ENCODE measurements around the gene YIPF1. TPM values are rescaled to one million over a fixed set of nuclear protein-coding genes. Genes with fewer than 3 reads are reported as not detected.

Gene YIPF1
- polyA plus RNA-seq (2012; ENCODE audit: insufficient read depth, insufficient read length), result 26.5 TPM

DNA sequence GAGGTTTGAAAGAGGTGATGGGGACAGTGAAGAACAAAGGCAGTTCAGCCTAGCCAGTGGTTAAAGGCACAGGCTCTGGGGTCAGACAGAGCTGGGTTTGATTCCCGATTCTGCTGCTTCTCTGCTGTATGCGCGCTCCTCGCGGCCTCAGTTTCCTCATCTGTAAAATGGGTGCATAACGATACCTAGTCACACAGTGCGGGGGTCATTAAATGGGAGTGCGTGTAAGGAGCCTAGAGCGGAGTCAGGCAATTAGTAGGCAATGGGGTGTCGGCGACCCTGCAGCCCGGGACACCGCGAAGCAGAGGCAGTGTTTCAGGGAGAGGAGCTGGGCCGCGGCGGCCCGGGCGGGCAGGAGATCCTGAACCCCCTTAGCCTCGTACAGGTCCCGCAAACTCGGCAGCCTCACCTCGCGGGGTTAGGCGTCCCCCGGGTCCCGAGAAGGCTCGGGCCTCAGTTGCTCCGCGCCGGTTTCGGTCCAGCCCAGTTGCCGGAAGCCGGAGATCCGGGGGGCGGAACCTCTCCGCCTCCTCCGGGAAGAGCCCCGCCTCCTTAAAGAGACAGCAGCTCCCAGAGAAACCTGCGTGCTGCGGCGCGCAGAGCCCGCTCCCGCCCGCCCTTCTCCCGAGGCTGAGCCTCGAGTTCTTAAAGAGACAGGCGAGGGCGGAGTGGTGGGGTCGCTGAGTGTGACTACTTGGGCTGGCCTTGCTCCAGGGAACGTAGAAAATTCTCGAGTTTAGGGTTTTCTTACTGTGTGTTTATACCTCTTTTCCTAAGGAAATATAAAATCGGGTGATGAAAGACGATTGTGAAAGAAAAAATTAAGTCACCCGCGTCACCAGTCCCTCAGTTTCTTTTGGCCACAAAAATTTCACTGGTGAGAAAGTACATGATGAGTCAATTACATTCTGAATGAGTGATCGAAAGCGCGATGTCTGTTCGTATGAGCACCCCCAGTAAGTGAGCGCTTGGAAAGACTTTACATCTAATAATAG, at the start of gene YIPF1:
Gene YIPF1 (minus strand): TSS at position 494 of the 995 bp plus-strand sequence. CDS start 860 bp downstream, outside the sequence.
- H3K4me3 ChIP-seq (ENCODE audit: low read length), result peak within 1 kb of the TSS; percentile 94
- DNase-seq (ENCODE audit: low read depth, low spot score), result peak; percentile 82

DNA sequence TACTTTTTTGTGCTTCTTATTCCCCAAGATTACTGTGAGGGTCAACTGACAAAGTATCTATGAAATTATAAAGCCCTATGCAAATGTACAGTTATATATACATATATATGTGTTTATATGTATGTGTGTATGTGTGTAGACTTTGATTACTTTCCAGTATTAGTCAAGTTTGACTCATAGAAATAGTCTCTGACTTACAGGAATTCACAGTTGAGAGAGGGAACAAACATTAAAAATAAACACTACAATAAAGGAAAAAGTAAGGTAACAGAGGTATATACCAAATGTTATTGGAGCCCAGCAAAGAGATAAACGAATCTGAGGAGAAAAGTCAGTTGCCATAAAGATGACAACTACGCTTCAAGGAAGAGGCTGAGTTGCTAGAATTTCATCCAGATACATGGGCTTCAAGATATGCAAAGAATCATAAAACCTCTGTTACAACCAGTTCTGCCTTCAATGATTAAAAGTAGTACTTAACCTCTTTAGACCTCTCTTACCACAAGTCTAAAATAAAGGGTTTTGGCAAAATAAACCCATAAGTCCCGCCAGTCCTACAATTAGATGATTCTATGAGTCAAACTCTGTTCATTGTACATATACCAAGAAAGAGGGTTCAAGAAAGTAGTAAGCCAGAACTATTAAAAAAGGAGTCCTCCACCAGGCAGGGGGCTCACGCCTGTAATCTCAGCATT, 48.7 kb upstream of the YIPF1 start:
- DNase-seq (ENCODE audit: low read depth, low spot score), result no peak
- H3K4me3 ChIP-seq (ENCODE audit: low read length), result no peak overlapping the region

DNA sequence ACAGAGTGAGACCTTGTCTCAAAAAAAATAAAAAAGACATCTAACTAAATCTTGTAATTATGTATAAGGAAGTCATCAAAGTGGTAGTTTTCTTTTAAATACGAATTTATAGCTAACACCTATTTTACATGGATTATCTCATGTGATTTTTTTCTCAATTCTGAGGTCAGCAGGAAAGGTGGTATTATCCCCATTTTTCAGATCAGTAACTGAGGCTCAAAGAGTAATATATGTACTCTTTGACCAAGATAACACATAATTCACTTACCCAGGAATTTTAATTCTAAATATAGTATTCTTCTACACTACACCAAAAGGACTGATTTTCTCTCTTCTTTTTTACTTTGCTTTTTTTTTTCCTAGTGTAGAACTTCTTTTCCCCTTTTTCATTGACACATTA, 46.8 kb upstream of the YIPF1 start:
- DNase-seq (ENCODE audit: low read depth, low spot score), result no peak
- no peak overlapping the region for H3K4me3 ChIP-seq (ENCODE audit: low read length)

DNA sequence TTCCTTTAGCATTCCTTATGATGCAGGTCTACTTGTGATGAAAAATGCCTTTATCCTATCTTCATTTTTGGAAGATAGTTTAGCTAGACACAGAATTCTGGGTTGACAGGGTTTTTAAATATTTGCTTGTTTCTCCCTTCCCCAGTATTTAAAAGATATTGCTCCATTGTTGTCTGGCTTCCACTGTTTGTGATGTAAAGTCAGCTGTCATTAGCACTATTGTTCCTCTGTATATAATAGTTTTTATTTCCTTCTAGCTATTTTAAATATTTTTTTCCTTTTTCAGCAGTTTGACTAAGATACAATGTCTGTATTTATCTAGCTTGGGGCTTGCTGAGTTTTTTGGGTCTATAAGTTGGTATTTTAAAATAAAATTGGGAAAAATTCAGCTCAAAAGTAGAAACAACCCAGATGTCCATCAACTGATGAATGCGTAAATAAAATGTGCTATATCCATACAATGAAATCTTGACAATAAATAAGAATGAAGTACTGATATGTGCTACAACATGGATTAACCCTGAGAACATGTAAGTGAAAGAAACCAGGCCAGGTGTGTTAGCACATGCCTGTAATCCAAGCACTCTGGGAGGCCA, 44.7 kb upstream of the YIPF1 start:
- H3K4me3 ChIP-seq (ENCODE audit: low read length), result no peak overlapping the region
- DNase-seq (ENCODE audit: low read depth, low spot score), result no peak

DNA sequence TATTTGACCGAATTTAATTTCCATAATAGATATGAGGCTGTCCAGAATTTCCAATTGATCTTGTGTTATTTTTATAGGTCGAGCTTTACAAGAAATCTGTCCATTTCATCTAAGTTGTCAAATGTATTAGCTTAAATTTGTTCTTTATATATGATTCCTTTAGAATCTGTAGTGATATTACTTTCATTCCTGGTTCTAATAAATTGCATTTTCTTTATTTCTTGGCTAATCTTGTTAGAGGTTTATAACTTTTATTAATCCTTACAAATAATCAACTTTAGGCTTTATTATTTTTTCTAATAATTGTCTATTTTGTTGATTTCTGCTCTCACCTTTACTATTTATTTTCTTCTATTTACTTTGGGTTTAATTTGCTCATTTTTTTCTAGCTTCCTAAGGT, 41.9 kb upstream of the YIPF1 start:
- H3K4me3 ChIP-seq (ENCODE audit: low read length), result no peak overlapping the region
- DNase-seq (ENCODE audit: low read depth, low spot score), result no peak

DNA sequence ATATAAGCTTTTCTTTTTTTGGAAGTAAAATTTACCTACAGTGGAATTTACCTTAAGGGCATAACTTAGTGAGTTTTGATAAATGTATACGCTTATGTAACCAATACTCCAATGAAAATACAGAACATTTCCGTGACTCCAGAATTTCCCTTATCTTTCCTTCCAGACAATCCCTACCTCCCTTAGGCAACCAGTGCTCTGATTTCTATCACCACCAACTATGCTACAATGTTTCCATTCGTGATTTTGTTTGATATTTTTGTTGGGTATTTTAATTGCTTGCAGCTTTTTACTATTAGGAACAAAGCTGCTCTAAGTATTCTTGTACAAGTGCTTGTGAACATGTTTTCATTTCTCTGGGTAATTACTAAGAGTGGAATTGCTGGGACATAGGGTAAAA, 41.3 kb upstream of the YIPF1 start:
- H3K4me3 ChIP-seq (ENCODE audit: low read length), result no peak overlapping the region
- no peak for DNase-seq (ENCODE audit: low read depth, low spot score)

DNA sequence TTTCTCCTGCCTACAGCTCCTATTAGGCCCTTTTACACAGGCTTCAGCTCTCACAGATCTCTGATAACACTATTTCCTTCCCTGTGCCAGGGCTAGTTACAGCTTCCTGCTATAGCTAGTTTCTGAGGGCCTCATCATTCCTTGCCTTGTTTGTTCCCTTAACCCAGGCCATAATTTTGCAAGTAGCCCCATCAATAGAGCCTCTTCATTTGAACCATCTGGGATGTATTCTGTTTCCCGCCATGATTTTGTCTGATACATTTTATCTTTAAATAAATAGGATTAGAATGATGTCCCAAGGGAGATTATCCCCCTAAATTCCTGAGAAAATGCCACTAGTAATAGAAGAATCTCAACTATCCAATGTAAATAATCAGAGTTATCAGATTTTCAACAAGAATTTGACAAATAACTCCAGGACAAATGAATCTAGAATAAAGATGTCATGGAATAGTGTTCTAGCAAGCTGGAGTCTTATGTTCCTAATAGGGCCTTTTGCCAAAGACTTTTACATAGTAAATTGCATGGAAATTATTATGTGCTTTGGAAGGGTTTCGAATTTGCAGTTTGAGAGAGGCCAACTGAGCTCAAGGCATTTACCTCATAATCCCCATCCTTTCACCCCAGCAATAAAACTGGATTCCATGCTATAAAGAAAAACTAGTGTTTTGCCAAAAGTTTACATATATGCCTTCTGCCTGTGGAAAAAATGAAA, 39.8 kb upstream of the YIPF1 start:
- no peak overlapping the region for H3K4me3 ChIP-seq (ENCODE audit: low read length)
- DNase-seq (ENCODE audit: low read depth, low spot score), result no peak

DNA sequence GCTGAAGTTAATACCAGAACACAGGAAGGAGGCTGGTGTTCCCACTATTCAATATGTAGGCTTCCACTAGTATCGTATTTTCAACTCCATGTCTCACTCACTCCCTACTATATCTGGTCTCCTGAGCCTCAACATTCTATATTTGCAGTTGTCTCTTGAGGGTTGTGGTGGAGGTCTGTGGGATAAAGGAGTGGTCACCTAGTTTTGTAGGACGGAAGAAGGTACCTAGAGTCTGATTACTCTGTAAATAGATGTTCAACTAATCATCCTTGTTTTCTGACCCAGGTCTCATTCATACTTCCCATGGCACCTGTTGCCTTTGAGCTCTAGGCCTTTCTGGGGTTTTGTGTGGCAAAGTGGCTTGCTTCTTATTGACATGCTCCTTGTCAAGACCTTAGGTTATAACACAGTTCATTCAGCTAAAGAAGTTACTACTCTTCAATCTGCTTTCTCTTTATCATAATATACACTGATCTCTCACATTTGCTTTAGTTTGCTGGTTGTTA, 37.8 kb upstream of the YIPF1 start:
- DNase-seq (ENCODE audit: low read depth, low spot score), result no peak
- no peak overlapping the region for H3K4me3 ChIP-seq (ENCODE audit: low read length)

DNA sequence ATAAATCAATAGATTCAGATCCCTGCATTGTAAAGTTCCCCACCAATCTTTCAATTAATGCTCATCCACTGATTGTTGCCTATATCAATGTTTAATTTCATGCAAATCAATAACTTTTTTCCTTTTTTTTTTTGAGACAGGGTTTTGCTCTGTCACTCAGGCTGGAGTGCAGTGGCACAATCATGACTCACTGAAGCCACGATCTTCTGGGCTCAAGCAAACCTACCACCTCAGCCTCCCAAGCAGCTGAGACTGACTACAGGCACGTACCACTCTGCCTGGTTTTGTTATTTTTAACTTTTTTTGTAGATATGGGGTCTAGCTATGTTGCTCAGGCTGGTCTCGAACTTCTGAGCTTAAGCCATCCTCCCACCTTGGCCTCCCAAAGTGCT, 30.1 kb upstream of the YIPF1 start:
- no peak for DNase-seq (ENCODE audit: low read depth, low spot score)
- no peak overlapping the region for H3K4me3 ChIP-seq (ENCODE audit: low read length)

DNA sequence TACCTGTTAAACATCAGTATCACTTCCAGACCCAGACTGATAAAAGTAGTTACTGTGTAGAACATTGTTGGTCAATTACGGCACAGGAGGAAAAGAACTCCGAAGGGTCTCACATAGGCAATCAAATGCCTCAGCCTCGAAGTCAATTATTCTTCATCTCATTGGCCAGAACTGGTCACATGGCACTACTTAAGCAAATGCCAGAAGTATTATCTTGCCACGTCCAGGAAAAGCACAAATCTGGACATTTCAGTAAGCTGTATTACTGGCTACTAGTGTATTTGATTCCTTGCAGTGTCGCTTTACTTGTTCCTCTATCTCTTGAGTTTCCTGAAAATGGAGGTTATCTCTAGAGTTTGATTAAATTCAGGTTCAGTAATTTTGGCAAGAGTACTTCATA, 28.7 kb upstream of the YIPF1 start:
- no peak for DNase-seq (ENCODE audit: low read depth, low spot score)
- no peak overlapping the region for H3K4me3 ChIP-seq (ENCODE audit: low read length)

DNA sequence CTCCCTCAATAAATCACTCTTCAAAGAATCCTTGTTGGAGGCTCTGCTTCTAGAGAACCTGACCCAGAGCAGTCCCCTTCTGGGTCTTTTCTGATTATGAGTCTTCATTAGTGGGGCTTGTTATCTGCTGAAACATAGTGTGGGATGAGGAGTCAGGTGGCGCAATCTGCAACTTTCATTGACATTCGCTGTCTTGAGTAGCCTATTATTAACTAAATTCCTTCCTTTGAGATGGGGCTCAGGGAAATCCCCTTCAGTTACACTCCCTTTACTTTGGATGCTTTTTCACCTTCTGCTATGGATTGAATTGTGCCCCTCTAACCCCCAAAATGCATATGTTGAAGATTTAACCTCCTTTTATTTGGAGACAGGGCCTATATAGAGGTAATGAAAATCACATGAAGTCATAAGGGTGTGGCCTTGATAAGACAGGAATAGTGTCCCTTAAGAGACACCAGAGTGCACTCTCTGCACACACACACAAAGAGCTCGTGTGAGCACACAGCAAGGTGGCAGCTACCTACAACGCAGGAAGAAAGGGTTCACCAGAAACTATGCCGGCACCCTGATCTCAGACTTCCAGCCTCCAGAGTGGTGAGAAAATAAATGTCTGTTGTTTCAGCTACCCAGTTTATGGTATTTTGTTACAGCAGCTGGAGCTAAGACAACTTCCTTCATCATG, 23.9 kb upstream of the YIPF1 start:
- no peak overlapping the region for H3K4me3 ChIP-seq (ENCODE audit: low read length)
- DNase-seq (ENCODE audit: low read depth, low spot score), result no peak

DNA sequence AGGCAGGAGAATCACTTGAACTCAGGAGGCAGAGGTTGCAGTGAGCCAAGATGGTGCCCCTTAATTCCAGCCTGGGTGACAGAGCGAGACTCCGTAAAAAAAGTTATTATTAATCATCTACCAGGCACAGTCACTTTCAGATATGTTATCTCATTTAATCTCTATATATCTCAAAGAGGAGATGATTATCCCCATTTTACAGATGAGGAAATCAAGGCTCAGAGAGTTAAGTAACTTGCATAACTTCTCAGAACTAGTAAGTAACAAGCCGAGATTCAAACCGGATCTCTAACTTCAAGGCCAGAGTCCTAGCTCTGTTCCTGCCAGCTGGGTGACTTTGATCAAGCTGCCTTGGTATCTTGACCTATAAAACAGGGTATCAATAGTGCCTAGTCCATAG, 21.8 kb upstream of the YIPF1 start:
- no peak overlapping the region for H3K4me3 ChIP-seq (ENCODE audit: low read length)
- no peak for DNase-seq (ENCODE audit: low read depth, low spot score)

DNA sequence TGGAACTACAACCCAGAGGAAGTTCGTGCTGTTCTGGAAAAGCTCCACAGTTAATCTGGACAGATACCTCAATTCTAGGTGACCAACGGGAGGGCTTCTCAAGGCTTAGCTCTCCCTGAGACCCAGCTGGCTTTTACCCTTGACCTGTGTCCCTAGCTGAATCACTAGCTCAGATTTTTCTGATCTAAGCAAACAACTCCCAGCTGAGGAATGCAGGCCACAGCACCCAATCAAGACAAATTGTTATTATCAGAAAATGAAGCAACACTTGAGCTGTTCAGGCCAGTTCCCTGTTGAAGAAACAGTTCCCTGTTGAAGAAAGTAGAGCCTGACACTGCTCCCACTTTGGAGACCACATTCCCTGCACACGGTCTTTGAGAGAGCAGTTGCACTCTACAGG, 20.3 kb upstream of the YIPF1 start:
- DNase-seq (ENCODE audit: low read depth, low spot score), result no peak

DNA sequence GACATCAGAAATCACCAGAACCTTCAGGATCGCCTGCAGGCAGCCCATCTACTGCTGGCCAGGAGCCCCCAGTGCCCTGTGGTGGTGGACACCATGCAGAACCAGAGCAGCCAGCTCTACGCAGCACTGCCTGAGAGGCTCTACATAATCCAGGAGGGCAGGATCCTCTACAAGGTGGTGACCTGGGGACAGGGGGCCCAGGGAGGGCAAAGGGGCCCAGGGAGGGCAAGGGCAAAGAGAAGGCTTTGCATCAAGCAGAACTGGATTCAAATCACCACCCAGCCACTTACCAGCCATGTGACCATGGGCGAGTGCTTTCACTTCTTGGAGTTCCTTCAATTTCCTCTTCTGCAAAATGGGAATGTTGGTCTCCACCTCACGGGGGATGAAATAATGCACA, 16.5 kb upstream of the YIPF1 start:
- H3K4me3 ChIP-seq (ENCODE audit: low read length), result no peak overlapping the region
- no peak for DNase-seq (ENCODE audit: low read depth, low spot score)

More for the DNA sequence above, 20.3 kb upstream of the YIPF1 start:
- no peak overlapping the region for H3K4me3 ChIP-seq (ENCODE audit: low read length)

DNA sequence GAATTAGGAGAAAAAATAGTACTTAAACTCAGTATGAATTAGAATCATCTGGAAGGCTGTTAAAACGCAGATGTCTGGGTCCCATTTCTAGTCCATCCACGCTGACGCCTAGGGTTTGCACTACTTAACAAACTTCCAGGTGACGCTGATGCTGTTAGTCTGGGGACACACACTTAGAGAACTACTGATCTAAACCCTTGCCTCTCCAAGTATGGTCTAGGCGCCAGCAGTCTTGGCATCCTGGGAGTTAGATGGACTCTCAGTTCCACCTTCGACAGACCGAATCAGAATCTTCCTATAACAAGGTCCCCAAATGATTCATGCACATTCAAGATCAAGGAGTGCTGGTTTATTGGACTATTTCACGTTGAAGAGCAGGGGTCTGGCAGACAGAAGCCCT, 15.9 kb upstream of the YIPF1 start:
- DNase-seq (ENCODE audit: low read depth, low spot score), result no peak
- H3K4me3 ChIP-seq (ENCODE audit: low read length), result no peak overlapping the region

DNA sequence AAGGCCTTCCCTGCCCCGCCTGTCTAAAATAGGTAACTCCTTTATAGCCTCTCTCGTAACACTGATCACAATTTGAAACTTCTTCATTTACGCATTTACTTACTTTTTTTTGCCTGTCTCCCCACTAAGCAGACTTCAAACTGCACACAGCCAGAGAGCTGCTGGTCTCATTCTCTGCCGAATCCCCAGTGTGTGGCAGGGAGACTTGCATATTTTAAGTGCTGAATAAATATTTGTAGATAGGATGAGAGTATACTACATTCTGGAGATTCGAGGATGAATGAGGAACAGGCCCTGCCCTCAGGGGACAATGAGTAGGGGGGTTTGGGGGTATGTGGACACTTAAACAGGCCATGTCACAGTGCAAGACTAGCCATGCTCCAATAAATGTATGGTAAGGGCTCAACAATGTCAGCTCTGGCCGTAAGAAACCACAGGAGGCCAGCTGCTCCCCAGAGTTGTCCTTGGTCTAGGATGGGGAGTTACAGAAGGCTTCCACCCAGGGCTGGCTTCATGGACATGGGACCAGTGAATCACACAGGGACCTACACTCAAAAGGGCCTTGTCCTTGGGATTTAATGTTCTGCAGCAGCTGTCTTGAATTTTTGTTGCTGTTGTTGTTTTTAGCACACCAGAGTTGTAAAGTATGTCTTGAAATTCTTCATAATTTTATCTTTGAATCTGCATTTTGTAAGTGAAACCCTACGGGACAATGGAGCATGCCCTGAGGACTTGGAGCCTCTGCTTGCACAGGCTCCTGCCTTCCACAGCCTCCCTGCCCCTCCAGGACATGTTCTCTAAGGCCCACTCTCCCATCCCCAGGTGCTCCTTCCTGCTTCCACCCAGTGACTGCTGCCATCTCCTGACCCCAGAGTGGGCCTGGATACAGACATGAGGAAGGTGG, 12.9 kb upstream of the YIPF1 start:
- H3K4me3 ChIP-seq (ENCODE audit: low read length), result no peak overlapping the region
- DNase-seq (ENCODE audit: low read depth, low spot score), result no peak

DNA sequence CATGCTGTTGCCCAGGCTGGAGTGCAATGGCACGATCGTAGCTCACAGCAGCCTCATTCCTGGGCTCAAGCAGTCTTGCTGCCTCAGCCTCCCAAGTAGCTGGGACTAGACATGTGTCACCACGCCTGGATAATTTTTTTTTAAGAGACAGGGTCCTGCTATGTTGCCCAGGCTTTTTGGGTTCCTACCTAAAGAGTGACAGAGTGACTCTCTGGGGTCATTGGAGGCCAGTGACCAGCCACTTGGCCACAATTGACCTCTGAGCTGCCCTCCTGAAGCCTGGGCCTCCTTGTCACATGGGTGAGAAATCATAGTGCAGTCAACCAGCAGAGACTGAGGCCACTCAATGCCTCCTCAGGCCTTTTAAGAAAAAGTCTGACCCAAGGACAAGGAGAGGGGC, 10.1 kb upstream of the YIPF1 start:
- no peak overlapping the region for H3K4me3 ChIP-seq (ENCODE audit: low read length)
- no peak for DNase-seq (ENCODE audit: low read depth, low spot score)

DNA sequence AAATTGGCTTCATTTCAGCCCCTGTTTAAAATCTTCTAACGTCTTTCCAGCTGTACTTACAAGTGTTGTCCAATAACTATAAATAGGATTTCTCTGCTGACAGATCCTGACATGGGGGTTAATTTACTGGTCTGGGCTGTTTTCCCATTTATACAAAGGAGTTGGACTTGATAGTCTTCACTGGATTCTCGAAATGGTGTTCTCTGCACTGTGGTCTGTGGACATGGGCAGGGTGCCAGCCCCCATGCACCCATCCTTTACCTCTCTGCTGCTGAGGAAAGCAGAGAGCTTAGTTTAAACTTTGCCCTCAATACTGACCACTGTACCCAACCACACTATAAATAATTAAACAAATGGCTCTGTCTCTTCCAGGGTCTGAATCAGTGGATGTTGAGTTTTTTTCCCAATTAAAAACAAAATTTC, 9.6 kb upstream of the YIPF1 start:
- no peak overlapping the region for H3K4me3 ChIP-seq (ENCODE audit: low read length)
- DNase-seq (ENCODE audit: low read depth, low spot score), result no peak
